Measurements from ENCODE around the gene IRF3. TPM values are rescaled to one million over a fixed set of nuclear protein-coding genes. Genes with fewer than 3 reads are reported as not detected.
A peak's percentile ranks its signal among the peaks of the same experiment; 100 is the strongest.

The IRF3 gene
- total and polyA plus RNA-seq, 7 donors: 10.3 to 26.5 (median 18.2) TPM

DNA sequence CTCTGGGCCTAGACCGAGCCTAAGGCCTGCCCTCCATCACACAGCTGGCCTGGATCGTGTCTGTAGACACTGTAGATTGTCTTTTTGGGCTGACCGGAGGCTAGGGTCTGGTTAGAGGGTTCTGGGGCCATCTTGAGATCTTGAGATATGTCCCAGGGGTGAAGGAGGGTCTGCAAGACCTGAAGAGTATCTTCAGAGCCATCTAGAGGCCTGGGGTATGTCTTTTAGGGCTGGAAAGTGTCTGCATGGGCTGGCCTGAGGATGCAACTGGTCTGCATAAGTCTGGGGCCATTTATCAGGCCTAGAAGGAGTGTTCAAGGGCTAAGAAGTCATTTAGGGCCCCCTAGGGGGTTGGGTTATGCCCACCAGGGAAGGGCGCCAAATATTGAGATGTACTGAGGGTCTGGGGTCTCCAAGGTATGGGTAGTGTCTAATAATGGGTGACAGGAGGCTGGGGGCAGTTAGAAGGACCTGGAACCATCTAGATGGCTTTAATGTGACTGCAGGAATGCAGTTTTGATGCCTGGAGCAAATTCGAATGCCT is 23.1 kb downstream of the IRF3 start:
- Histone ChIP-seq H3K4me1 (peaks cover 35% of the 10 kb centered on the region), H3K27me3 (ENCODE audit: insufficient read depth in 3 of 3, low read length in 2 of 3) (no peaks in the 10 kb centered on the region), H3K4me3 (peak overlapping the region; percentile 80), H3K27ac (peak overlapping the region; percentile 98), H3K9me3 (no peaks in the 10 kb centered on the region), H3K36me3 (ENCODE audit: insufficient read depth in 1 of 2, low read depth in 1 of 2) (peaks cover 3 to 26% of the 10 kb centered on the region in 2 donors)
- 5 to 8% (median 6%) methylated on average over 5 of the region's 5 CpGs for WGBS, 3 donors
- peak in 1 of 2 donors; percentile 38 for DNase-seq
- TF ChIP-seq, protein P1, sequence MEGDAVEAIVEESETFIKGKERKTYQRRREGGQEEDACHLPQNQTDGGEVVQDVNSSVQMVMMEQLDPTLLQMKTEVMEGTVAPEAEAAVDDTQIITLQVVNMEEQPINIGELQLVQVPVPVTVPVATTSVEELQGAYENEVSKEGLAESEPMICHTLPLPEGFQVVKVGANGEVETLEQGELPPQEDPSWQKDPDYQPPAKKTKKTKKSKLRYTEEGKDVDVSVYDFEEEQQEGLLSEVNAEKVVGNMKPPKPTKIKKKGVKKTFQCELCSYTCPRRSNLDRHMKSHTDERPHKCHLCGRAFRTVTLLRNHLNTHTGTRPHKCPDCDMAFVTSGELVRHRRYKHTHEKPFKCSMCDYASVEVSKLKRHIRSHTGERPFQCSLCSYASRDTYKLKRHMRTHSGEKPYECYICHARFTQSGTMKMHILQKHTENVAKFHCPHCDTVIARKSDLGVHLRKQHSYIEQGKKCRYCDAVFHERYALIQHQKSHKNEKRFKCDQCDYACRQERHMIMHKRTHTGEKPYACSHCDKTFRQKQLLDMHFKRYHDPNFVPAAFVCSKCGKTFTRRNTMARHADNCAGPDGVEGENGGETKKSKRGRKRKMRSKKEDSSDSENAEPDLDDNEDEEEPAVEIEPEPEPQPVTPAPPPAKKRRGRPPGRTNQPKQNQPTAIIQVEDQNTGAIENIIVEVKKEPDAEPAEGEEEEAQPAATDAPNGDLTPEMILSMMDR (IDR thresholded peaks at IDR 0.05): no peak
- intact Hi-C loops (cut with DNase I): loop anchor here in 1 of 2 donors (5.0 kb wide), 1 partner anchor 190 kb away; the partner anchor contains the start of genes ALDH16A1 and PIH1D1
- ATAC-seq: no peak

DNA sequence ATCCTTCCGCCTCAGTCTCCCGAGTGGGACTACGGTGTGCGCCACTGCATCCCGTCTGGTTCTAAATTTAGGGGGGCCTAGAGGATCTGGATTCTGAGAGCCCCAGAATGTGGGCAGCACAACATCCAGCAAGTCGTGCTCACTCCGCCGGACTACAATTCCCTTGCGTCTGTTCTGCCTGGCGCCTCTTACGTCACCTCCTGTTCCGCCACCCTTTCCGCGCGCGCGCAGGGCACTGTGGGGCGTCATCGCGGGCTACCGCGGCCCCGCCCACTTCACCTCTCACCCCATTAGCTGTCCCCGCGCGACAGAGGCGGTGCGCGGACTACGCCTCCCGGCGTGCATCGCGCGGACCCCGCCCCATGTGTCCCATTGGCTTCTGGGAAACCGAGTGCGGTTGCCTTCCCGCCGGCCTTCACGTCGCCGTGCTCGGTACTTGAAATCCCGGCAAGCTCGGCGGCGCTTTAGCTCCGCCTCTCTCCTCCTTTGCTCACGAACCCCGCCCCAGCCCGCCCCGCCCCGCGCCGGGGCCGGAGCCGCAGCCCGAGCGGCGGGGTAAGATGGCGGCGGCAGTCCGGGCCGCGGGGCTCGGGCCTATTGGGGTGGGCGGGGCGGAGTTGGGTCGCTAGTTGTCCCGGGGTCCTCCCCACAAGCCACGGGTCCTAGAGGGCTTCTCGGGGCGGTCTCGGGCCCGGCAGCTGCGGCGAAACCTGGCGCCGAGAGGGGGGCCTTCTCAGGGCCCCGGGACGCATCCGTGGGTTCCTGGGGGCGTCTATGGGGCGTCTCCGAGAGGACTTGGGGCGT is 23.8 kb downstream of the IRF3 start, which contains the start of gene SCAF1:
SCAF1 (plus strand) TSS at position 522 of the 804 bp plus-strand sequence. CDS start 2,818 bp downstream, outside the sequence.
- TF ChIP-seq, protein P1 (IDR thresholded peaks at IDR 0.05): no peak
- H3K4me3 ChIP-seq: peak within 1 kb of the TSS; percentile 80
- peaks cover 35% of the 10 kb centered on the region for H3K4me1 ChIP-seq
- DNase-seq (peak; percentile 100), ATAC-seq (peak; percentile 79 to 83 (median 82))
- peak within 1 kb of the TSS; percentile 98 for H3K27ac ChIP-seq
- H3K36me3 ChIP-seq (ENCODE audit: insufficient read depth in 1 of 2, low read depth in 1 of 2): peaks cover 3 to 19% of the 10 kb centered on the region in 2 donors
- no peaks in the 10 kb centered on the region for H3K27me3 ChIP-seq (ENCODE audit: insufficient read depth in 3 of 3, low read length in 2 of 3)
- intact Hi-C loops (cut with DNase I): loop anchor here (2.0 to 5.0 kb wide), 2 partner anchors 35 to 190 kb away; partner anchors contain the start of genes ALDH16A1 (in 1 of the 2), PIH1D1 (in 1 of the 2) and PRMT1 (in 1 of the 2)
- WGBS, 3 donors: 0% methylated on average over 62 to 87 of the region's 87 CpGs
- no peaks in the 10 kb centered on the region for H3K9me3 ChIP-seq

DNA sequence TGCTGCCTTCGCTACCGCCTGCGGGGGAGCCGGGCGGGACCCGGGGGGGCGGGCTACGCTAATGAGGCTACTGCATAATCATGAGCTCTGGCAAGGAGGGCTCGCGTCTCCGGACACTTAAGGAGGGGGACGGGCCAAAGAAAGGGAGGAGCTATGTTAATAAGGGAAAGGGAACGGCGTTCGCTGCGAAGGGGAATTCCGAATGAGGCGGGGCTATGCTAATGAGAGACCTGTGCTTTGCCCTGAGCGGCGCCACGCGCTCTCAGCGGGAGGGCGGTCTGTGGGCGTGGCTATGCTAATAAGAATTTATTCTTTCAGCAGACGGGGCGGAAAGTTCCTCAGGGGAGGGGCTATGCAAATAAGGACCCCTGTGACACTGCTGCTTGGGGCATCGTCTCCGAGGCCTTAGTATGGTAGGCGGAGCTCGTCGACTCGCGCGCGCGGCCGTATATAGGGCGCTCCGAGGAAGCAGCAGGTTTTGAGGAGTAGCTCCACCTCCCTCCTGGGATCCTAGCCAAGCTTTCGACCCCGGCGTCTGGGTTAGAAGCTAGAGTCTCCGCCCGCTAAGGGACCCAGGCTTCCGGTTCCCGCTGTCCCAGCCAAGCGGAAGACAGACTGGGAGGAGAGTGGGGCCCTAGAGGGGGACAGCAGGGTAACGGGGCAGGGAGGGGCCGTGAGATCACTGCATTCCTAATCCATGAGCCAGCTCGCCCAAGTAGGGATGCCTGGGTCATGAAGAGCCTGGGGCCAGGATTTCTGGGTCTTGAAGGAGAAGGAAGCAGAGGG is 25.4 kb downstream of the IRF3 start, which contains the start of gene RRAS:
RRAS (minus strand) TSS at position 31 of the 786 bp plus-strand sequence. CDS start 45 bp downstream, outside the sequence.
- ATAC-seq (peak; percentile 74 to 81 (median 76)), DNase-seq (peak; percentile 99 to 100)
- Histone ChIP-seq H3K4me3 (peak within 1 kb of the TSS; percentile 80), H3K9me3 (no peaks in the 10 kb centered on the region), H3K4me1 (peaks cover 35% of the 10 kb centered on the region), H3K36me3 (ENCODE audit: insufficient read depth in 1 of 2, low read depth in 1 of 2) (peaks cover 0 to 11% of the 10 kb centered on the region in 2 donors), H3K27ac (peak within 1 kb of the TSS; percentile 98), H3K27me3 (ENCODE audit: insufficient read depth in 3 of 3, low read length in 2 of 3) (no peaks in the 10 kb centered on the region)
- WGBS, 3 donors: 0 to 1% (median 0%) methylated on average over 50 to 51 of the region's 51 CpGs
- intact Hi-C loops (cut with DNase I): loop anchor here (2.0 to 5.0 kb wide), 2 partner anchors 36 to 188 kb away; partner anchors contain the start of genes ALDH16A1 (in 1 of the 2), PIH1D1 (in 1 of the 2) and PRMT1 (in 1 of the 2)
- TF ChIP-seq, protein P1 (IDR thresholded peaks at IDR 0.05): no peak

GRCh38 chr19:49639401-49640112 is 26.1 kb downstream of the IRF3 start:
- H3K27ac ChIP-seq: peak overlapping the region; percentile 98
- 7 to 19% (median 8%) methylated on average over 19 to 31 of the region's 31 CpGs for WGBS, 3 donors
- TF ChIP-seq, protein P1 (IDR thresholded peaks at IDR 0.05): no peak
- intact Hi-C loops (cut with DNase I): loop anchor here (2.0 to 5.0 kb wide), 3 partner anchors 37 to 187 kb away; partner anchors contain the start of genes PRR12 (in 2 of the 2), ALDH16A1 (in 1 of the 2), PIH1D1 (in 1 of the 2) and PRMT1 (in 1 of the 2)
- DNase-seq: no peak
- no peaks in the 10 kb centered on the region for H3K27me3 ChIP-seq (ENCODE audit: insufficient read depth in 3 of 3, low read length in 2 of 3)
- H3K4me3 ChIP-seq: peak overlapping the region; percentile 80
- H3K4me1 ChIP-seq: peaks cover 35% of the 10 kb centered on the region
- peaks cover 0 to 11% of the 10 kb centered on the region in 2 donors for H3K36me3 ChIP-seq (ENCODE audit: insufficient read depth in 1 of 2, low read depth in 1 of 2)
- no peak for ATAC-seq
- no peaks in the 10 kb centered on the region for H3K9me3 ChIP-seq
